ENCODE data around the gene PCBD1.
"Not testable (repeated sequence)": the region's sequence is repeated elsewhere in the genome, so short reads cannot be mapped to it uniquely, and the experiment has no call there.

Gene PCBD1

GRCh38 chr10:70887804-70888800 lies at the start of gene PCBD1:
Gene PCBD1 (minus strand): TSS chr10:70888565. CDS start chr10:70888533, 32 bp downstream.
- no peak for DNase-seq (ENCODE audit: low read depth, low spot score)

GRCh38 chr10:70937661-70938060 lies 49.3 kb upstream of the PCBD1 start:
- no peak for DNase-seq (ENCODE audit: low read depth, low spot score)

DNA sequence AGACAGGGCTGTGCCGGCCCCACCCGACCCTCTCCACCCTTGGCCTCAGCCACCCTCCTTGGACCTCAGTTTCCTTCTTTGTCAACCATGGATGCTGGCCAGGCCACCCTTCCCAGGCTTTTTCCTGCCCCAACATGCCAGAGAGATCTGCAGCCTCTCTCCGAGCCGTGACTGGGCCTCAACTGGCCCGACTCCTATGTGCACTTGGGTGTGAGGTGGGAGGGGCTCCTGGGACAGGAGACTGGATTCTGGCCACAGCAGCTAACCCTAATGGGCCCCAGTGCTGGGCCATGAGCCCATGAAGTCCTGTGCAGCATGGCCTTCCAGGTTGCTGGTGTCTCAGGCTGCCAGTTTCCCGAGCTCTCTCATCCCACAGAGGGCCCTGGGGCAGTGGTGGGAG lies 47.7 kb upstream of the PCBD1 start:
- no peak for DNase-seq (ENCODE audit: low read depth, low spot score)

DNA sequence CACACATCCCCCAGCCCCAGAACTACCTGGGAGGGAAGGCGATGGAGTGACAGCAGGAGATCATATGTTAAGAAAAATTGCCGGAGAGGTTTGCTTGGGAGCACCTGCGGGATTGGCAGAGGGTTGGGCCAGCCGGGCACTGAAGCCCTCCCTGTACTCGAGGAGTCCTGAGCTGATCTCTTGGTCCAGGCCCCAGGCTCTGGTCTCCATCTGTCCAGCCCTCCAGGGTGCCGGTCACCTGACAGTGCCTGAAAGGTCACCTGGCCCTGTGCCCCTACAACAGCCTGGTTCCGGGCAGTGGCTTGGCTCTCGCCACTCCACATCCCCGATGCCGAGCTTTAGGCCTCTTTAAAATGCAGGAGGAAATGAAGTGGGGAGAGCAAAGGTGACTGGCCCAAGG lies 47.3 kb upstream of the PCBD1 start:
- no peak for DNase-seq (ENCODE audit: low read depth, low spot score)

GRCh38 chr10:70935125-70935625 lies 46.8 kb upstream of the PCBD1 start:
- DNase-seq (ENCODE audit: low read depth, low spot score), result no peak

GRCh38 chr10:70934701-70935100 lies 46.3 kb upstream of the PCBD1 start:
- no peak for DNase-seq (ENCODE audit: low read depth, low spot score)

- no peak for DNase-seq (ENCODE audit: low read depth, low spot score)
These were observed 44.2 kb upstream of the PCBD1 start for GRCh38 chr10:70932392-70933196.

DNA sequence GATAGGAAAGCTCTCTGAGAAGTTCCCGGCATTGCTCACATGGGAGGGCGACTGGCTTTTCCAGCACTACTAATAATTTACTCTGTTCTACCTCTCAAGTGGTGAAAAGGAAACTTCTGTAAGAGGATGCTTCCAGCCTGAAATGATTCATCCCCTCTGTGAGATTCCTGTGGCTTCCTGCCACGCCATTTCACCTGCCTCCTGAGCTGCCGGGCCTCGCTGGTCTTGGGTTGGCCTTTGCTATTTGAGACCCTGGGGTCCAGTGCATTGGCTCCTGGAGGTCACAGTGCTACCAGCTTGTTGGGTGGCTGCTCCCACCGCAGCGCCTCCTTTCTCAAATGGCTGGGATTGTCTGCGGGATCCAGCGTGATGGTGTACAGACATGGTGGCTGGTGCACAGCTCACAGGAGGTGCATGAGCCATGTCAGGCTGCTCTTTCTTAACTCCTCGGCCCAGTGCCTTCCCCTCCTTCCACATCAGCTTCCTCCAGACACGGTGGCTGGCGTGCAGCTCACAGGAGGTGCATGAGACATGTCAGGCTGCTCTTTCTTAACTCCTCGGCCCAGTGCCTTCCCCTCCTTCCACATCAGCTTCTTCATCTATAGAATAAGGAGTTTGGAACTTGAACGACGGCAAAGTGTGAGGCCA lies 42.9 kb upstream of the PCBD1 start:
- no peak for DNase-seq (ENCODE audit: low read depth, low spot score)

GRCh38 chr10:70930263-70931000 lies 42.1 kb upstream of the PCBD1 start:
- no peak for DNase-seq (ENCODE audit: low read depth, low spot score)

DNA sequence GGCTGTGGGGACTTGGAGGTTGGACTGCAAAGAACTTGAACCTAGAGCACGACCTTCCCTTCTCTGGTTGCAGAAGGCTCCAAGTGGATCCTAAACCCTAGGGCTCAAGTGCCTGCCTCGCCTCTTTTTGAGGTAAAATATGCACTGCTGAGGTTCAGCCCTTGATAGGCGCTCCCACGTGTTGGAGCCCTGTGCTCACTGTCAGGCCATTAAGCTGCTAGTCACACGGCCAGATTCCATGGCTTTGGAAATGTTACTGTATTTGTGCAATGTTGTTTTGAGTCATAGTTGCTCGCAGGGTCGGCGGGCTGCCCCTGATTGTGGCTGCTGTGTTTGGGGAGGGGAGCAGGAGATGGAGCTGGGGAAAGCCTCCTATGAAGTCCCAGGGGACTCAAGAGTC lies 39.8 kb upstream of the PCBD1 start:
- DNase-seq (ENCODE audit: low read depth, low spot score), result no peak

GRCh38 chr10:70927189-70927943 lies 39.0 kb upstream of the PCBD1 start:
- DNase-seq (ENCODE audit: low read depth, low spot score), result no peak

GRCh38 chr10:70926226-70927000 lies 38.0 kb upstream of the PCBD1 start:
- DNase-seq (ENCODE audit: low read depth, low spot score), result no peak

DNA sequence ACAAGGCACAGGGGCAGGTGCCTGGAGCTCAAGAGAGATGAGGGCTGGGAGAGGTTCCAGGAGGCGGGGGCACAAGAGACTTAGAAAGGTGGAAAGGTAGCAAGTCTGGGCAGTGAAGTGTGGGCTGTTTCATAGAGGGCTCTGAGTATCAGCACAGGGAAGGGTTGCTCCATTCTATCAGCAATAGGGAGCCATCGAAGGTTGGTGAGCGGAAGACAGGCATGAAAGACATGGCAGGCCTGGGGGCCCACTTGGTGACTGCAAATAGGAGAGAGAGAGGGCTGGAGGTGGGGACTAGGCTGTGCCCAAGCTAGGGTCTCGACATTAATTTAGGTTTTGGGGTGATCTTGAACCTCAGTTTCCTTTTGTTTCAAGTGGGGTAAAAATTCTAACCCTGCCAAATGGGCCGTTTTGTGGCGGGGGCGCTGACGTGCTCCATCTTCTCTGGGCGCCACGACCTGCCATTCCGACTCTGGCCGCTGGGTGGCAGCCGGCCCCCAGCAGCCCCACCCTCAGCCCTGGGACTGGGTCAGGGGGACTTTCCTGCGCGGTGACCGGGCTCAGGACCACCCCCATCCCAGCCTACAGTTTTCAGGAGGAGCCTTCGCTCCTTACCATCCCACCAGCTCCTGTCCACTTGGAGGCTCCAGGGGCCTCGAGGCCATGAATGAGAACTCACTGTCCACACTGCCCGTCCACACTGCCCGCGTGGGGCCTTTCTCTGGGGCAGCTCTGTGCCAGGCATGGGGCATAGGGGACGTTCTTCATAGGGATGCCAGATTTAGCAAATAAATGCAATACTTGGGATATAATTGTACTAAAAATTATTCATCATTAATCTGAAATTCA lies 37.2 kb upstream of the PCBD1 start:
- DNase-seq (ENCODE audit: low read depth, low spot score), result no peak

GRCh38 chr10:70923696-70924095 lies 35.3 kb upstream of the PCBD1 start:
- no peak for DNase-seq (ENCODE audit: low read depth, low spot score)

- no peak for DNase-seq (ENCODE audit: low read depth, low spot score)
These were observed 32.9 kb upstream of the PCBD1 start for GRCh38 chr10:70921285-70921684.

- DNase-seq (ENCODE audit: low read depth, low spot score), result no peak
These were observed 32.2 kb upstream of the PCBD1 start for GRCh38 chr10:70920519-70920918.

- not testable (repeated sequence) for DNase-seq (ENCODE audit: low read depth, low spot score)
These were observed 31.5 kb upstream of the PCBD1 start for GRCh38 chr10:70919906-70920305.

- DNase-seq (ENCODE audit: low read depth, low spot score), result no peak
These were observed 30.6 kb upstream of the PCBD1 start for GRCh38 chr10:70918851-70919530.

Data from brain pericyte (primary cell).